HG03521 (cell line): ENCODE results near the gene THAP3.
"Not testable (repeated sequence)": the region's sequence is repeated elsewhere in the genome, so short reads cannot be mapped to it uniquely, and the experiment has no call there.

Source experiments
- ATAC-seq: cut with Tn5 transposase; IDR thresholded peaks from one replicate; pipeline ENCODE4 v1.9.1; 2021; ENCODE audit warnings: mild to moderate bottlenecking, moderate library complexity; ENCODE audit not compliant: unreplicated experiment

THAP3 gene

DNA sequence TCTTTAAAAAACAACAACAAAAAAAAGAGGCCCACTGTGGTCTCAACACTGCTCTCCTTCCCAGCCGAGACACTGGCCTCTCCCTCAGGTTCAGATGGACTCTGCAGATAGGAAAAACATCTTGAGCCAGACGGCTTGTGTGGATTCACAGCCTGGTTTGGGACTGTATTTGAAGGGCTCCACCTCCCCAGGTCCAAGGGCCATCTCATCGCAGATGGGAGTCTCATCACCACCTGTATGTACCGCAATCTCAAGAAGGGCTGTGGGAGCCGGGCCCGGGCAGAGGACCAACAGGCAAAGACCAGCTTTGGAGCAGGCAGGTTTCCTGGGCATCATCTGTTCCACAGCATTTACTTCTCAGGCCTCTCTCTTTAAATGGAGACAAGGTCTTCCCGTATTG is 34.6 kb upstream of the THAP3 start:
- no peak for ATAC-seq

DNA sequence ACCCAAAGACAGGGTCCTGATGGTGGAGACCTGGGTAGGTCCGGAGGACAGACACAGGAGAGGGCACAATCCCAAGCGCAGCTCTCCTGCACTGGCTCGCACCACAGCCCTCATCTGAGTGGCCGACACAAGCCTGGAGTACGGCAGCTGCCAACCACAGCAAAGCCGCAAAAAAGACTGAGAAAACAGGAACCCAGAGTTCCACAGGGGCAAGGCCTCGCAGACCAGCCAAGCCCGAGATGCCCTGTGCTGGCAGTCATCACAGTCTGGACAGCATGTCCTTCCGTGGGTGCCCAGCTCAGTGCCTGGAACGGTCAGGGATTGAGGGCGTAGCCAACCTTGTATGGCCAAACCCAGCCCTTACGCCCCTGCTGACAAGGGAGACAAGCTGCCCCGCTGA is 33.4 kb upstream of the THAP3 start:
- ATAC-seq, result no peak

GRCh38 chr1:6591644-6592043 is 33.0 kb upstream of the THAP3 start:
- no peak for ATAC-seq

DNA sequence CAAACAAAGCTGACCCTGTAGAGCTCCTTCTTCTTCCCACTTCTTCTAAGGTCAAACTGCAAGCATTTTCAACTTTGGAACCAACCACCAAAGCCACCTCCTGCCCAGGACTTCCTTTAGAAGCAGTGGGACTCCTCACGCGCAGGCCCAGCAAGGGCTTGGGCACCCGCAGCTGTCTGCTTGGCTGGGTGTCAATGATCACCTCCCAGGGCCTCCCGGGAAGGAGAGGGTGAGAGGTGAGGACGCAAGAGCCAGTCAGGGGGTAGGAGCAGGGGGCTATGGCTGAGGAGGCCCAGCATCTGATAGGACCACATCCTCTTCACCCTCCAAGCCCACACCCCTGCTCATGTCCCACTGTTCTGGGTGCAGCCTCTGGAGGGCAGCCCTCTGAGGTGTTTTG is 32.2 kb upstream of the THAP3 start:
- ATAC-seq, result no peak

DNA sequence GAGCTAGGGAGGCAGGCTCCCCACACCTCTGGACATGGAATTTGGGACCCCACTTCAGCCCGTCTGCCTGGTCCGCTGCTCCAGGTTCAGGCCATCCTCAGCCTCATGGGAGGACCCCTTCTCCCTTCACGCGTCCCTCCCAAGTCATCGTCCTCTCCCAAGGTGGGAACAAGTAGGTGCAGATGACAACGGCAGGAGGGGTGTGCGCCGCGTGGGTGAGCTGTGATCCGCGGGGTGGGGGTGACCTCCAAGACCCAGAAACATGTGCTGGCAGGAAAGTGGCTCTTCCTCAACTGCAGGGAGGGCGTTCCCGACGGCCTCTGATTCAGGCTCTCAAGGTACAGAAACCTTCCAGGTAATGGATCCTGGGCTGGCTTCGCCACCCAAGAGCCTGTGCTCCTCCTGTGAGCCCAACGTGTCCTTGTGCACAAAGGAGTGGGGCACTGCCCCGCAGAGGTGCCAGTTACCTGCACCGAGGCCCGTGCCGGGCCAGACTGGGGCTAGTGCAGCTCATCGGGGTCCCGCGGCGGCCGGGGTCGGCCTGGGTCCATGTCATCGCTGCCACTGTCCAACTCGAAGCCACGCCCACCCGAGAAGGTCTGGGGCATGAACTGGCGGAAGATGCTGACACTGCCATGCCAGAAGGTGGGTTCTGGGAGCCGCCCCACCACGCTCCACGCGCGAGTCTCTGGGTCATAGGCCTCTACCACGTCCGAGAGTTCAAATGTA is 31.6 kb upstream of the THAP3 start:
- ATAC-seq, result no peak

DNA sequence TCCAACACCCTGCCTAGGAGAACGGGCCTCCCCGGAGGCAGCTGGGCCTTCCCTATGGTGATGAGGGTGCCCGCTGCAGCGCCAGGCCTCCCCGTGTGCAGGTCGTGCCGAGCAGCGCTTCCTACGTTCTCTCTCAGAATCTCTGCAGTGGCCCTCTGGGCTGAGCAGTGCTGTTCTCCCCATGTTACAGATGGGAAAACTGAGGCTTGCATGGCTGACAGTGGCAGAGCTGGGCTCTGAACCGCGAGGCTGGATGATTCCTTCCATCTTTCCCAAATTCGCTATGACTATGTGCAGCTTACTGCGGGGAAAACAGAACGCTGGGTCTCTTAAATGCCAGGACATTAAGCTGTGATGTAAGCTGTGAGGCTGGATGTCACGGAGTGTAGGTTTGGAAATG is 30.9 kb upstream of the THAP3 start:
- ATAC-seq, result no peak

DNA sequence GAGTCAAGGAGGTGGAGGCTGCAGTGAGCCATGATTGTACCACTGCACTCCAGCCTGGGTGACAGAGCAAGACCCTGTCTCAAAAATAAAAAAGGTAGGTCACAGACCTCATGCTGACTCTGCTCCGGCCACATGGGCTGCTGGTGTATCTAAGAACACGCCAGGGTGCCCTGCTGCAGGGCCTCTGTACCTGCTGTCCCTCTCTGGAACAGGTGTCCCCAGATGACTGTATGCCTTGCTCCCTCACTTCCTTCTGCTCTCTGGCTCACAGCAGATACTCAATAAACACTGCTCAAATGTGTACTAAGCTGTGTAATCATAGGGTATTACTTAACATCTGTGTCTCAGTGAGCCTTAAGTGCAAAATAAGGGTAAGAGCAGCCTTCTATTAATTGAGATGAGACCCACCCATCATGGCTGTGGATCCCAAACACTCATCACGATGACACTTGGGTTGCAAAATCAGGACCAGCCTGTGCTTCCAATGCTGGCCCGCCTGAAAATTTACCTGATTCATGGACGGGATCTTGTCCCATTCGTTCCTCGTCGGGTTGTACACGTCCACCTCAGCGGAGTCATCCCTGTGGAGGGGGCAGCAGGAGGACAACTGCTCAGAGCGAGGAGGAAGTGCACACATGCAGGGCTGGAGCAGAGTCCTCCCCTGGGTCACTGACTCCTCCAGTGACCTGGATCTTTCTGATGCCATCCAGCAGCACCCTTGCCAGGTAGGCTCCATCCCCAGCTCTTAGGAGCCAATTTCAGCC is 29.5 kb upstream of the THAP3 start:
- ATAC-seq, result no peak

DNA sequence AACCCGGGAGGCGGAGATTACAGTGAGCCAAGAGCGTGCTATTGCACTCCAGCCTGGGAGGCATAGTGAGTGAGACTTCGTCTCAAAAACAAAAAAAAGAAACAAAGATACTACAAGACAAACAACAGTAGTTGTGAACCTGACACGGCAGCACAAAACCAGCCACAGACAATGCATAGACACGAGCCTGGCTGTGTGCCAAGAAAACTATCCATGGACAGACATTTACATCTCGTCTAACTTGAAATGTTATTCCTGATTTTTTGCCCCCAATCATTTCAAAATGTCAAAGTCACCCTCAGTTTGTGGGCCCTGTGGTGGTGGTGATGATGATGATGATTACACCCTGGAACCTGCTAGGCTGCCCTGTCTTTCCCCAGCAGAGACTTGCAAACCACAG is 28.3 kb upstream of the THAP3 start:
- no peak for ATAC-seq

DNA sequence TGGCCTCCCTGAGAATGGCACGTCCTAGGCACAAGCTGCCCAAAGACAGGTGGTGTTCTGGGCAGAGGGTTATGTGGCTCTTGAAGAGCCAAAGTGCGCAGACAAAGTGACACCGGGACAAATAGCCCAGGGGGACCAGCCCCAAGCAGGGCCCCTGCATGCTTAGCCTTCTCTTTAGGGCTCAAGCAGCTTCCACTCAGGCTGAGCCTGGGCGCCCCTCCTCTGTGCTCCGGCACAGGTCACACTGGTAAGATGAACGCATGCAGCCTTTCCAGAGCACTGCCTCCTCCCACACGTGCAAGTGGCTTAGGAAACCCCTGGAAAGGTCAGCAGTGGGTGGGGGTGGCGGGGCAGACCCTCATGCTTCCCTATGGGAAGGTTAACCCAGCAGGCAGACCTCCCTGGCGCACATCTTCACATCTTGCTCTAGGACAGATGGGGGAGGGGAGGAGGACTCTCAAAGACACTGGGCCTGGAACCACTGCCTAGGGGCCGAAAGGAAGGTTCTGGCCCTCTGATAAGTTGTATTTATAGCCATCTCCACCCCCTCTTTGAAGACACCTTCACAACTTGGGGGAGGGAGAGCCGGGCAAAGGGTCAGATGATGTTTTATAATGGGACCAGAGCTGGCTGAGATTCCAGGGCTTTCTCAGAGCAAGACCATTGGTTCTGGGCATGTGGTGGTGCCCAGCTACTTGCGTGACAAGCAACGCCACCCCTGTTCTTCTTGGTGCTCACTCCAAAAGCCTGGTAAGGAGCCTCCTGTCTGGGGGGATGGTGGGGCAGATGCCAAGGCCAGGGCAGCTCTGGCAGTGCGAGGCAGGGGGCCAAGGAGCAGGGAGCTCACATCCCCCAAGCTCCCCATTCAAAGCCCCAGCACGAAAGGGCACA is 27.5 kb upstream of the THAP3 start:
- ATAC-seq, result no peak

- ATAC-seq, result no peak
These were observed 26.9 kb upstream of the THAP3 start for GRCh38 chr1:6597777-6598131.

- no peak for ATAC-seq
These were observed 25.3 kb upstream of the THAP3 start for GRCh38 chr1:6599141-6599975.

DNA sequence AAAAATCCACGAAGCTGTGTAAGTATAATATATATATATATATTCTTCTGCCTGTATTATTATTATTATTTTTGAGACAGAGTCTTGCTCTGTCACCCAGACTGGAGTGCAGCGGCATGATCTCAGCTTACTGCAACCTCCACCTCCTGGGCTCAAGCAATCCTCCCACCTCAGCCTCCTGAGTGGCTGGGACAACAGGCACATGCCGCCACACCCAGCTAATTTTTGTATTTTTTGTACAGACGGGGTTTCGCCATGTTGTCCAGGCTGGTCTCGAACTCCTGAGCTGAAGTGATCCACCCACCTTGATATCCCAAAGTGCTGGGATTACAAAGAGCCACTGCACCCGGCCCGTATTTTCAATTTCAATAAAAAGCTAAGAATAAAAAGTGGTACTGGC is 24.7 kb upstream of the THAP3 start:
- ATAC-seq, result not testable (repeated sequence)

GRCh38 chr1:6600410-6601048 is 24.1 kb upstream of the THAP3 start:
- no peak for ATAC-seq

DNA sequence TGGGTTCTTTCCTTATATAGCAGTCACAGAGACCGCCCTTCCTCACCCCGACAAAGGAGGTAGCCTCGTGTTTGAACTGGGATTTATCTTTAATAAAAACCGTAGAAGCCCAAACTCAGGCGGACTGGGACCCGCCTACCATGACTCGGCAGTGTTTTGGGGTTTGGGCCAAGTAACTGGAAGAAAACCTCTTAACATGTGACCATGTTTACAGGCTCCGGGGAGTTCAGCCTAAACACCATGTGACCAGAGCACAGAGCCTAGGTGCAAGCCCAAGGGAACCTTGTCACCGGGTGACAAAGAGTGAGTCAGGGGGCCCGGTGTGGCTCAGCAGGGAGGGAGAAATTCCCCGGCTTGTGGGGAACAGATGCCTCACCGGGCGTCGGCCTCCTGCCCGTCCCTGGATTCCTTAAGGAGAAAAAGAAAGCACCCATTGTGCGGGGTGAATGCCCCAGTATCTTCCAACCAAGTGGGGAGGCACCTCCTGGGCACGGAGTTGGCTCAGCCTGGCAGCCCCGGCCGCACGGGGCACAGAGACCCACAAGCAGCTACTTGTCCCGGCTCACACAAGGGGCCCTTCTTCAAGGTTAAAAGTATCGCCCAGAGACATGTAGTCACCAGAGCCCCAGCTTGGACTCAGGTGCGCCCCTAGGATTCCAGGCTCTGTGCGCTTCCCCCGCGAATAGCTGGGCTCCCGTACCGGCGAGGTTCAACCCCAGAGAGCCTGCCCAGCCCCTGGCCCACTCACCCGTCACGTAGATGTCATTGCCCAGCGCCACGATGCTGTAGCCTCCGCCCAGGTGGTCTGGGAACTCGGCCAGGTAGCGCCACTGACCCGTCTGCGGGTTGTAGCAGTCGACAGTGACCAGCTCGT is 23.4 kb upstream of the THAP3 start:
- no peak for ATAC-seq

GRCh38 chr1:6601923-6602668 is 22.6 kb upstream of the THAP3 start:
- ATAC-seq, result peak; percentile 10

DNA sequence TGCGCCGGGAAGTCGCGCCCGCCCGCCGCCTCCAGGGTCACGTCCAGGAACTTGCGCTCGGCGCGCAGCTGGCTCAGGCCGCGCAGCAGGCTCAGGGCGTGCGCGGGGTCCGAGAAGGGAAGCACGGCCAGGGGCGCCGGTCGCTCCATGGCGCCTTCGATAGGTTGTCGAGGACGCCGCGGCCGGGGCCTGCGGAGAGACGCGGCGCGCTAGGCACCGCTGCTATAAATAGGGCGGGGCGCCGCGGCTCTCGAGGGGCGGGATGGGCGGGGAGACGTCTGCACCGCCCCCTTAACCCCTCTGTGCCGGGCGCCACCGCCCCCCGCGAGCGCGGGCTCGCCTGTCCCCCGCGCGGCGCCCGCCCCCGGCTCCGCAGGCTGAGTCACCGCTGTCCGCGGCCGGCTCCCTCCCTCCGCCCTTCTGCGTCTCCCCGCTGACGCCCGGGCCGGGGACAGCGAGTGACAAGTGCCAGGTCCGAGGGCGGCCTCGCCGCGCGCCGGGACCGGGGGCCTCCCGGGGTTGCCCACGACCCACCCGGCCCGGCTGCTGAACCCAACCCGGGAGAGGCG is 21.9 kb upstream of the THAP3 start, which contains the start of gene KLHL21:
KLHL21 (minus strand) TSS at position 201 of the 569 bp plus-strand sequence; CDS start at position 149, 52 bp downstream.
- ATAC-seq, result peak; percentile 50

DNA sequence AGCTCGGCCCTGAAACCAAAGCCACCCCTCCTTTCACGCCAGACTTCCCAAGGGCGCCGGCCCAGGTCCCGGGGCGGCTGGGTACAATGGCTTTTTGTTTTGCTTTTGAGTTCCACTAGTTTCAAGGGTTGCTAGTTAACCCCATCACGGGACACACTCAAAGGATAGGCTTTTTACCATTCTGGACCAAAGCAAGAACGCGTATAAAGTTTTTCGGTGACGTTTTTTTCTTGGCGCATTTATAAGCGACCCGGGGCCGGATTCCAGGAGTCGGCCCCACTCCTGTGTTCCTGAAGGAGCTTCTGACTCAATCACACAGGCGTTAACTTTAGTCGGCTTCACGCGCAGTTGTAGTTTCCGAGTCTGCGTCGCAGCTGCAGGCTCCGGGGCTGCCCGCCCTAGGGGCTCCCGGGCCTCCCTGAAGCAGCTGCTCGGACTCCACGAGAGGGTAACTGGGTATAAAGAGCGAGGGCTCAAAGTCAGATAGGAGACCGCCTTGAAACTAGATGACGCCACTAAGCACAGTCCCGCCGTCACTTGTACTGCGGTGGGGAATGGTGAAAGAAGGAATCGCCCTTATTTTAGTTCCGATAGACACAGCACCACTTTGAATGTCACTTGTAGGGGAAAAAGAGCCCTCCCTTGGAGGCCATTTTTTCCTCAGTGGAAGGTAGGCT is 21.3 kb upstream of the THAP3 start:
- ATAC-seq, result no peak
